AG04450 (cell line): ENCODE data around the gene BAHCC1. TPM values are rescaled to one million over a fixed set of nuclear protein-coding genes. Genes with fewer than 3 reads are reported as not detected.
A peak's percentile ranks its signal among the peaks of the same experiment; 100 is the strongest.

ENCODE experiments used
- CTCF ChIA-PET: fragments of 300-600, 350-600 bp; formaldehyde crosslinking; extraction: SDS; loops from one replicate; lab custom pipeline; 2022; ENCODE audit warnings: antibody characterized with exemption, inconsistent platforms; lab: Charles Lee
- POLR2A ChIA-PET: fragments of 350-600 bp; formaldehyde crosslinking; extraction: SDS; loops from one replicate; lab custom pipeline; 2021; ENCODE audit warnings: antibody characterized with exemption, inconsistent platforms; lab: Yijun Ruan, JAX
- DNase-seq: peaks from one replicate; pipeline ENCODE4 v3.0.0-alpha.2; 2011; ENCODE audit warnings: low read depth, low spot score
- H3K27ac ChIP-seq: one replicate; pipeline ENCODE4 v1.5.1; 2012; ENCODE audit warnings: low read depth, low read length, control low read depth
- H3K27me3 ChIP-seq: one replicate; pipeline ENCODE4 v1.6.0; 2012; ENCODE audit warnings: low read length; ENCODE audit not compliant: control insufficient read depth, insufficient read depth
- H3K4me3 ChIP-seq: 2 replicates; pipeline ENCODE4 v1.5.1; 2011; ENCODE audit warnings: mild to moderate bottlenecking, low read depth, low read length, control low read depth
- H3K9me3 ChIP-seq: 2 replicates; pipeline ENCODE4 v1.5.1; 2012; ENCODE audit warnings: low read length; ENCODE audit not compliant: control insufficient read depth, insufficient read depth
- polyA plus RNA-seq: library from polyadenylated mRNA; depleted of rRNA; stranded (reverse); fragments of >200 nt; gene quantifications from 2 replicates; pipeline ENCODE4 v1.2.3, GENCODE V29; 2011
- TF ChIP-seq, protein P1 (sequence below): IDR thresholded peaks from 2 replicates; pipeline ENCODE4 v1.5.1; 2011; ENCODE audit warnings: low read depth, low read length, control low read depth, inconsistent platforms

Gene BAHCC1
- polyA plus RNA-seq, 1 experiment = 1.3 TPM

DNA sequence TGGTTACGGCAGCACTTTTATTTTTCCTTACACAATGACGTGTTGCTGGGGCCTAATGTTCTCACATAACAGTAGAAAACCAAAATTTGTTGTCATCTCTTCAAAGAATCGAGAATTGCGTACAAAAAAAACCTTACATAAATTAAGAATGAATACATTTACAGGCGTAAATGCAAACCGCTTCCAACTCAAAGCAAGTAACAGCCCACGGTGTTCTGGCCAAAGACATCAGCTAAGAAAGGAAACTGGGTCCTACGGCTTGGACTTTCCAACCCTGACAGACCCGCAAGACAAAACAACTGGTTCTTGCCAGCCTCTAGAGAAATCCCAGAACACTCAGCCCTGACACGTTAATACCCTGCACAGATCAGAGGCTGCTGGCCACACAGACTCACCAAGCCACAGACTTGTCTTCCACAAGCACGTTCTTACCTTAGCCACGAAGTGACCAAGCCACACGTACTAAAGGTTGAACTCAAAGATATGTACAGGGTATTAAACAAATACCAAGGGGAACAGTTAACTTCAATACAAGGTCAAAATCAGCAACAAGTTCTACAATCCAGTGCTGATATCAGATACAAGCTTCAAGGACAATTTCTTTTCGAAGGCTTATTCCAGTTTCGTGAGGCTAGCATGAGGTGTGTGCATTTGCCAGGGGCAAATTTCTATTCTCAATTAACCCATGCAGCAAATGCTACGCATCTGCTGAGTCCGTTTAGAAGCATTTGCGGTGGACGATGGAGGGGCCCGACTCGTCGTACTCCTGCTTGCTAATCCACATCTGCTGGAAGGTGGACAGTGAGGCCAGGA, 114.9 kb downstream of the BAHCC1 start:
- no peak for DNase-seq
- ChIA-PET POLR2A (interaction anchor here (0.6 to 3.4 kb wide), 7 partner anchors 25 to 257 kb away, joined by 3 to 25 read pairs (median 4); partner anchors contain the start of gene BAHCC1), CTCF (no interaction called here)

DNA sequence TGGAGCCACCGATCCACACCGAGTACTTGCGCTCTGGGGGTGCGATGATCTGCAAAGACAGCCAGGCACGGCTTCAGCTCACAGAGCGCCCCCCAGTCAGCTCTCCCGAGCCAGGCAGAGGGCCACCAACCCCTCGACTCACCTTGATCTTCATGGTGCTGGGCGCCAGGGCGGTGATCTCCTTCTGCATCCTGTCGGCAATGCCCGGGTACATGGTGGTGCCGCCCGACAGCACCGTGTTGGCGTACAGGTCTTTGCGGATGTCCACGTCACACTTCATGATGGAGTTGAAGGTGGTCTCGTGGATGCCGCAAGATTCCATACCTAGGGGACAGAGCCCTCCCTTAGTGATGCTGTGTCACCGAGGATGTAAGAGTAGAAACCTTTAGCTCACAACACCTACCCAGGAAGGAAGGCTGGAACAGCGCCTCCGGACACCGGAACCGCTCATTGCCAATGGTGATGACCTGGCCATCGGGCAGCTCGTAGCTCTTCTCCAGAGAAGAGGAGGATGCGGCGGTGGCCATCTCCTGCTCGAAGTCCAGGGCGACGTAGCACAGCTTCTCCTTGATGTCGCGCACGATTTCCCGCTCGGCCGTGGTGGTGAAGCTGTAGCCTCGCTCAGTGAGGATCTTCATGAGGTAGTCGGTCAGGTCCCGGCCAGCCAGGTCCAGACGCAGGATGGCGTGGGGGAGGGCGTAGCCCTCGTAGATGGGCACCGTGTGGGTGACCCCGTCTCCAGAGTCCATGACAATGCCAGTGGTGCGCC, 115.7 kb downstream of the BAHCC1 start:
- H3K4me3 ChIP-seq = peak overlapping the region; percentile 96
- CTCF ChIA-PET = no interaction called here
- H3K27ac ChIP-seq = peak overlapping the region; percentile 89
- H3K9me3 ChIP-seq = no peaks in the 10 kb centered on the region; the same call in 1 of the 2 replicates
- no peaks in the 10 kb centered on the region for H3K27me3 ChIP-seq
- no peak for DNase-seq
- TF ChIP-seq, protein P1, sequence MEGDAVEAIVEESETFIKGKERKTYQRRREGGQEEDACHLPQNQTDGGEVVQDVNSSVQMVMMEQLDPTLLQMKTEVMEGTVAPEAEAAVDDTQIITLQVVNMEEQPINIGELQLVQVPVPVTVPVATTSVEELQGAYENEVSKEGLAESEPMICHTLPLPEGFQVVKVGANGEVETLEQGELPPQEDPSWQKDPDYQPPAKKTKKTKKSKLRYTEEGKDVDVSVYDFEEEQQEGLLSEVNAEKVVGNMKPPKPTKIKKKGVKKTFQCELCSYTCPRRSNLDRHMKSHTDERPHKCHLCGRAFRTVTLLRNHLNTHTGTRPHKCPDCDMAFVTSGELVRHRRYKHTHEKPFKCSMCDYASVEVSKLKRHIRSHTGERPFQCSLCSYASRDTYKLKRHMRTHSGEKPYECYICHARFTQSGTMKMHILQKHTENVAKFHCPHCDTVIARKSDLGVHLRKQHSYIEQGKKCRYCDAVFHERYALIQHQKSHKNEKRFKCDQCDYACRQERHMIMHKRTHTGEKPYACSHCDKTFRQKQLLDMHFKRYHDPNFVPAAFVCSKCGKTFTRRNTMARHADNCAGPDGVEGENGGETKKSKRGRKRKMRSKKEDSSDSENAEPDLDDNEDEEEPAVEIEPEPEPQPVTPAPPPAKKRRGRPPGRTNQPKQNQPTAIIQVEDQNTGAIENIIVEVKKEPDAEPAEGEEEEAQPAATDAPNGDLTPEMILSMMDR = no peak
- POLR2A ChIA-PET = interaction anchor here (0.6 to 3.4 kb wide), 10 partner anchors 11 to 288 kb away, joined by 3 to 25 read pairs (median 4); partner anchors contain the start of genes BAHCC1, CEP131 and SLC38A10

More for the DNA sequence above, 114.9 kb downstream of the BAHCC1 start:
- TF ChIP-seq, protein P1 = no peak
- Histone ChIP-seq H3K4me3 (peak overlapping the region; percentile 96), H3K9me3 (no peaks in the 10 kb centered on the region), H3K27ac (peak overlapping the region; percentile 55), H3K27me3 (no peaks in the 10 kb centered on the region)

DNA sequence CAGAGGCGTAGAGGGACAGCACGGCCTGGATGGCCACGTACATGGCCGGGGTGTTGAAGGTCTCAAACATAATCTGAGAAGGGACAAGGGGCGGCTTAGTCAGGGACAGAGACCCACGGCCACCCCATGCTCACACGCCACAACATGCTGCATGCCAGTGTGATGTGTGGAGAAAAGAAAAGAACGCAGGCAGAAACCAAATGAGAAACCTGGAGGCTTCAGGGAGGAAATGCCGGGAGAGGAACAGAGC, 116.2 kb downstream of the BAHCC1 start:
- DNase-seq = no peak
- ChIA-PET POLR2A (interaction anchor here (0.6 to 3.4 kb wide), 12 partner anchors 12 to 288 kb away, joined by 3 to 25 read pairs (median 3); partner anchors contain the start of genes BAHCC1, CEP131 and SLC38A10), CTCF (no interaction called here)
- Histone ChIP-seq H3K27ac (peak overlapping the region; percentile 89), H3K27me3 (no peaks in the 10 kb centered on the region), H3K9me3 (no peaks in the 10 kb centered on the region; the same call in 1 of the 2 replicates), H3K4me3 (peak overlapping the region; percentile 96)
- TF ChIP-seq, protein P1 = no peak

DNA sequence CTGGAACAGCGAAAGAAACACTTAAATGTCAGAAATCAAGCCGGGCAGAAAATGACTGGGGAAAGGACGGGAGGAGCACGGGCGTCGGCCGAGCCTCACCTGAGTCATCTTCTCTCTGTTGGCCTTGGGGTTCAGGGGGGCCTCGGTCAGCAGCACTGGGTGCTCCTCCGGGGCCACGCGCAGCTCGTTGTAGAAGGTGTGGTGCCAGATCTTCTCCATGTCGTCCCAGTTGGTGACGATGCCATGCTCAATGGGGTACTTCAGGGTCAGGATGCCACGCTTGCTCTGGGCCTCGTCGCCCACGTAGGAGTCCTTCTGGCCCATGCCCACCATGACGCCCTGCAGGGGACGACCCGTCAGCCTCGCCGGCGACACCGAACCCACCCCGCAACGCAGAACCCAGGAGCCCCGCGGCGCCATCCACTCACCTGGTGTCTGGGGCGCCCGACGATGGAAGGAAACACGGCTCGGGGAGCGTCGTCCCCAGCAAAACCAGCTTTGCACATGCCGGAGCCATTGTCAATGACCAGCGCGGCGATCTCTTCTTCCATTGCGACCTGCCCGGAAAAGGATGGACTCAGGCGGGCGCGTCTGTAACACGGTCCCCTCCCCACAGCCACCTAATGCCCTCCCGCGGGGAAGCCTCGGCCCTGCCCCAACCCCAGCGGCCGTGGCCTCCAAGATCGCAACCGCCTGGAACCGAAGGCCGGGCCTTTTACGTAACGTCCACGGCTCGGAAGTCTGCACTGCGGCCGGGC, 116.7 kb downstream of the BAHCC1 start:
- no peak for DNase-seq
- CTCF ChIA-PET = no interaction called here
- POLR2A ChIA-PET = interaction anchor here (0.6 to 3.4 kb wide), 15 partner anchors 10 to 289 kb away, joined by 3 to 25 read pairs (median 4); partner anchors contain the start of genes ARL16, BAHCC1, CEP131 and HGS

More for the DNA sequence above, 116.7 kb downstream of the BAHCC1 start:
- Histone ChIP-seq H3K27ac (peak overlapping the region; percentile 89), H3K27me3 (no peaks in the 10 kb centered on the region), H3K9me3 (no peaks in the 10 kb centered on the region; the same call in 1 of the 2 replicates), H3K4me3 (peak overlapping the region; percentile 96)
- TF ChIP-seq, protein P1 = no peak
